Loucy (cell line): ENCODE data around the gene SOD1.

Source experiments
- H2AFZ ChIP-seq: fragments of 200-600 bp; sonication (generic); 2 replicates; pipeline ENCODE4 v1.6.0; 2016; ENCODE audit warnings: antibody characterized with exemption, mild to moderate bottlenecking, low read length, moderate library complexity
- H3F3A ChIP-seq: fragments of 200-600 bp; 2 replicates; pipeline ENCODE4 v1.6.0; 2016; ENCODE audit warnings: antibody characterized with exemption, low read depth, mild to moderate bottlenecking
- H3K27me3 ChIP-seq: fragments of 200-600 bp; sonication (generic); 2 replicates; pipeline ENCODE4 v1.6.1; 2014; ENCODE audit warnings: low read length, mild to moderate bottlenecking; ENCODE audit not compliant: insufficient read depth, poor library complexity, severe bottlenecking
- H3K36me3 ChIP-seq: fragments of 200-600 bp; sonication (generic); 2 replicates; pipeline ENCODE4 v1.6.1; 2016; ENCODE audit warnings: low read length; ENCODE audit not compliant: insufficient read depth
- H3K4me1 ChIP-seq: fragments of 200-600 bp; sonication (generic); 2 replicates; pipeline ENCODE4 v1.5.1; 2014; ENCODE audit warnings: low read length, mild to moderate bottlenecking; ENCODE audit not compliant: insufficient read depth, poor library complexity, severe bottlenecking
- H3K4me2 ChIP-seq: fragments of 200-600 bp; sonication (generic); 2 replicates; pipeline ENCODE4 v1.6.0; 2014; ENCODE audit warnings: antibody characterized with exemption, low read length, low read depth, mild to moderate bottlenecking; ENCODE audit not compliant: poor library complexity, severe bottlenecking
- H3K4me3 ChIP-seq: fragments of 200-600 bp; sonication (generic); 2 replicates; pipeline ENCODE4 v1.5.1; 2014; ENCODE audit warnings: low read length, mild to moderate bottlenecking, mixed read lengths; ENCODE audit not compliant: poor library complexity, severe bottlenecking
- H3K79me2 ChIP-seq: fragments of 200-600 bp; sonication (generic); 2 replicates; pipeline ENCODE4 v1.6.1; 2014; ENCODE audit warnings: low read length; ENCODE audit not compliant: insufficient read depth
- H3K9ac ChIP-seq: fragments of 200-600 bp; sonication (generic); 2 replicates; pipeline ENCODE4 v1.6.0; 2014; ENCODE audit warnings: mild to moderate bottlenecking, low read depth, low read length, moderate library complexity; ENCODE audit not compliant: poor library complexity, severe bottlenecking
- H3K9me2 ChIP-seq: fragments of 200-600 bp; sonication (generic); replicated peaks from 2 replicates; pipeline ENCODE4 v1.6.1; 2016; ENCODE audit warnings: low read depth, low read length, mixed read lengths
- H3K9me3 ChIP-seq: fragments of 200-600 bp; sonication (generic); 2 replicates; pipeline ENCODE4 v1.6.1; 2014; ENCODE audit warnings: mild to moderate bottlenecking, antibody characterized with exemption, low read length, low read depth; ENCODE audit not compliant: insufficient read depth
- H4K20me1 ChIP-seq: fragments of 200-600 bp; sonication (generic); 2 replicates; pipeline ENCODE4 v1.6.0; 2014; ENCODE audit warnings: antibody characterized with exemption, low read length, mild to moderate bottlenecking; ENCODE audit not compliant: insufficient read depth, poor library complexity, severe bottlenecking
- EZH2phosphoT487 ChIP-seq: fragments of 200-600 bp; IDR thresholded peaks from 2 replicates; pipeline ENCODE4 v1.6.1; 2018; ENCODE audit warnings: antibody characterized with exemption, mild to moderate bottlenecking, moderate library complexity, borderline replicate concordance
- TF ChIP-seq, protein P1 (sequence below): fragments of 200-600 bp; sonication (generic); conservative IDR thresholded peaks from 2 replicates; pipeline ENCODE4 v1.5.1; 2014; ENCODE audit warnings: mild to moderate bottlenecking, antibody characterized with exemption, low read length

The SOD1 gene

DNA sequence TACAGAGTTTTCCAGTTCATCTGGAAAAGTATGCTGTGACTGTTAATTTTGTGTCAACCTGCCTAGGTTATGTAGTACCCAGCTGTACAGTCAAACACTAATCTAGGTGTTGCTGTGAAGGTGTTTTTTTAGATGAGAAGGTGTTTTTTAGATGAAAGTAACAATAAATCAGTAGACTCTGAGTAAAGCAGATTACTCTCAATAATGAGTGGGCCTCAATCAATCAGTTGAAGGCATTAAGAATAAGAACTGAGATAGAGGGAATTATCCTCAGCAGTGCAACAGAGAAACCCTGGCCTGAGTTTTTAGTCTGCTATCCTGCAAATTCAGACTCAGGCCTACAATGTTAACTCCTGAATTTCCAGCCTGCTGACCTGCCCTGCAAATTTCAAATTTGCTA lies 39.0 kb downstream of the SOD1 start:
- Histone ChIP-seq H4K20me1 (peaks cover 11% of the 10 kb centered on the region), H3K27me3 (no peaks in the 10 kb centered on the region), H3F3A (no peaks in the 10 kb centered on the region), H3K4me3 (no peak overlapping the region), H3K4me2 (no peak overlapping the region), H3K4me1 (no peaks in the 10 kb centered on the region), H3K36me3 (peaks cover 97% of the 10 kb centered on the region), H3K9ac (no peak overlapping the region), H3K79me2 (peaks cover 17% of the 10 kb centered on the region; the same call in 1 of the 2 replicates), H2AFZ (no peak overlapping the region), H3K9me2 (no peaks in the 10 kb centered on the region), H3K9me3 (no peaks in the 10 kb centered on the region)
- TF ChIP-seq, protein P1, sequence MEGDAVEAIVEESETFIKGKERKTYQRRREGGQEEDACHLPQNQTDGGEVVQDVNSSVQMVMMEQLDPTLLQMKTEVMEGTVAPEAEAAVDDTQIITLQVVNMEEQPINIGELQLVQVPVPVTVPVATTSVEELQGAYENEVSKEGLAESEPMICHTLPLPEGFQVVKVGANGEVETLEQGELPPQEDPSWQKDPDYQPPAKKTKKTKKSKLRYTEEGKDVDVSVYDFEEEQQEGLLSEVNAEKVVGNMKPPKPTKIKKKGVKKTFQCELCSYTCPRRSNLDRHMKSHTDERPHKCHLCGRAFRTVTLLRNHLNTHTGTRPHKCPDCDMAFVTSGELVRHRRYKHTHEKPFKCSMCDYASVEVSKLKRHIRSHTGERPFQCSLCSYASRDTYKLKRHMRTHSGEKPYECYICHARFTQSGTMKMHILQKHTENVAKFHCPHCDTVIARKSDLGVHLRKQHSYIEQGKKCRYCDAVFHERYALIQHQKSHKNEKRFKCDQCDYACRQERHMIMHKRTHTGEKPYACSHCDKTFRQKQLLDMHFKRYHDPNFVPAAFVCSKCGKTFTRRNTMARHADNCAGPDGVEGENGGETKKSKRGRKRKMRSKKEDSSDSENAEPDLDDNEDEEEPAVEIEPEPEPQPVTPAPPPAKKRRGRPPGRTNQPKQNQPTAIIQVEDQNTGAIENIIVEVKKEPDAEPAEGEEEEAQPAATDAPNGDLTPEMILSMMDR = no peak
- TF ChIP-seq EZH2phosphoT487 = no peak

DNA sequence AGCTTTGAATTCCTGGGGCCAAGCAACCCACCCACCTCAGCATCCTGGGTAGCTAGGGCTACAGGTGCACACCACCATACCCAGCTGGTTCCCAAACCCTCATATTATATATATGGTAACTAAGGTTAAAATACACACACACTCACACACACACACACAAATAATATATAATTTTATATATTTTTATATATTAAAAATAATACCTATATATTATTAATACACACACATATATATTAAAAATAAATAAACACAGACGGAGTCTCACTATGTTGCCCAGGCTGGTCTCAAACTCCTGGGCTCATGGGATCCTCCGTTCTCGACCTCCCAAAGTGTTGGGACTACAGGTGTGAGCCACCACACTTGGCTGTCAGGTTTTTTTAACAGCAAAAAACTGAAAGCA lies 40.5 kb downstream of the SOD1 start:
- H3K36me3 ChIP-seq = peaks cover 93% of the 10 kb centered on the region
- H4K20me1 ChIP-seq = peaks cover 19% of the 10 kb centered on the region
- no peak overlapping the region for H3K9ac ChIP-seq
- H3K4me3 ChIP-seq = no peak overlapping the region
- no peaks in the 10 kb centered on the region for H3K27me3 ChIP-seq
- no peaks in the 10 kb centered on the region for H3K9me3 ChIP-seq
- H3K79me2 ChIP-seq = peaks cover 31% of the 10 kb centered on the region
- TF ChIP-seq, protein P1 = no peak
- TF ChIP-seq EZH2phosphoT487 = no peak
- no peaks in the 10 kb centered on the region for H3F3A ChIP-seq
- no peaks in the 10 kb centered on the region for H3K9me2 ChIP-seq
- H3K4me2 ChIP-seq = no peak overlapping the region
- H3K4me1 ChIP-seq = no peaks in the 10 kb centered on the region
- no peak overlapping the region for H2AFZ ChIP-seq

DNA sequence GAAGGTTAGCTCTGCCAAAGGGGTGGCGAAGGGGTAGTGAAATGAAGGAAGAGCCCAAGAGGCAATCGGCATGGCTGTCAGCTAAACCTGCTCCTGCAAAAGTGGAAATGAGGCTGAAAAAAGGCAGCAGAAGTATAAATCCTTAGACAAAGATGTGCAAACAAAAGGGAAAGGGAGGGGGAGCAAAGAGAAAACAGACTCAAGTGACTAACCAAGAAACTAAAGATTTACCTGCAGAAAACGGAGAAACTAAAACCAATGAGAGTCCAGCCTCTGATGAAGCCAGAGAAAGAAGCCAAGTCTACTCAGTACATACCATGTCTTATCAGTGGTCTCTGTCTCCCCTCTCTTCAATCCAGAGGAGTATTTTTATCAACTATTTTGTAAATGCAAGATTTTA lies 47.1 kb downstream of the SOD1 start:
- Histone ChIP-seq H3K36me3 (peaks cover 39% of the 10 kb centered on the region), H4K20me1 (peaks cover 78% of the 10 kb centered on the region), H3K4me3 (no peak overlapping the region), H2AFZ (no peak overlapping the region), H3K4me1 (no peaks in the 10 kb centered on the region), H3F3A (no peaks in the 10 kb centered on the region), H3K4me2 (no peak overlapping the region), H3K9me2 (no peaks in the 10 kb centered on the region), H3K27me3 (no peaks in the 10 kb centered on the region), H3K79me2 (peaks cover 95% of the 10 kb centered on the region), H3K9ac (no peak overlapping the region), H3K9me3 (no peaks in the 10 kb centered on the region)
- TF ChIP-seq EZH2phosphoT487 = no peak
- TF ChIP-seq, protein P1 = no peak
